ENCODE measurements around the gene EFCAB6. TPM values are rescaled to one million over a fixed set of nuclear protein-coding genes. Genes with fewer than 3 reads are reported as not detected.

EFCAB6 gene
- total RNA-seq, 1 experiment from 2014 or later, result not detected

DNA sequence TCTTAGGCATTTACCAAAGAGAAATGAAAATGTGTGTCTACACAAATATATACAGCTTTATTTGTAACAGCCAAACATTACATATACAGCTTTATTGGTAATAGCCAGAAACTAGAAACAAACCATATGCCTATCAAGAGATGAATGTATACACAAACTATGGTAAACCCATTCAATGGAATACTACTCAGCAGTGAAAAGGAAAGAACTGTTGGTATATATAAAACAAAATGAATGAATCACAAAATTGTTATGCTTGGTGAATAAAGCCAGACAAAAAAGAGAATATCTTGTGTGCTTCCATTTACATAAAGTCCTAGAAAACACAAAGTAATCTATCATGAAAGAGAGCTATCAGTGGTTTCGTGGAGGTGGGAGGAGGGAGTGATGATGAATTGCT, 142.9 kb downstream of the EFCAB6 start:
- H3K9me3 Mint-ChIP-seq (ENCODE audit: unreplicated experiment), result no peaks in the 10 kb centered on the region
- H3K27ac Mint-ChIP-seq (ENCODE audit: unreplicated experiment), result no peak overlapping the region
- no peaks in the 10 kb centered on the region for H3K9me3 ChIP-seq
- H3K36me3 Mint-ChIP-seq (ENCODE audit: insufficient read depth, unreplicated experiment), result no peaks in the 10 kb centered on the region
- BruUV-seq (replicated peaks), result no TSS peak
- no peaks in the 10 kb centered on the region for H3K27me3 ChIP-seq (replicated peaks; ENCODE audit: control insufficient read depth, insufficient read depth, low read length)
- no peak for DNase-seq
- H3K4me3 ChIP-seq (ENCODE audit: low read depth, low read length), result no peak overlapping the region
- H3K27me3 Mint-ChIP-seq (ENCODE audit: insufficient read depth, unreplicated experiment), result peaks cover 11% of the 10 kb centered on the region
- POLR2A ChIA-PET, result no interaction called here
- H3K4me1 ChIP-seq, result no peaks in the 10 kb centered on the region
- TF ChIP-seq, protein P1, sequence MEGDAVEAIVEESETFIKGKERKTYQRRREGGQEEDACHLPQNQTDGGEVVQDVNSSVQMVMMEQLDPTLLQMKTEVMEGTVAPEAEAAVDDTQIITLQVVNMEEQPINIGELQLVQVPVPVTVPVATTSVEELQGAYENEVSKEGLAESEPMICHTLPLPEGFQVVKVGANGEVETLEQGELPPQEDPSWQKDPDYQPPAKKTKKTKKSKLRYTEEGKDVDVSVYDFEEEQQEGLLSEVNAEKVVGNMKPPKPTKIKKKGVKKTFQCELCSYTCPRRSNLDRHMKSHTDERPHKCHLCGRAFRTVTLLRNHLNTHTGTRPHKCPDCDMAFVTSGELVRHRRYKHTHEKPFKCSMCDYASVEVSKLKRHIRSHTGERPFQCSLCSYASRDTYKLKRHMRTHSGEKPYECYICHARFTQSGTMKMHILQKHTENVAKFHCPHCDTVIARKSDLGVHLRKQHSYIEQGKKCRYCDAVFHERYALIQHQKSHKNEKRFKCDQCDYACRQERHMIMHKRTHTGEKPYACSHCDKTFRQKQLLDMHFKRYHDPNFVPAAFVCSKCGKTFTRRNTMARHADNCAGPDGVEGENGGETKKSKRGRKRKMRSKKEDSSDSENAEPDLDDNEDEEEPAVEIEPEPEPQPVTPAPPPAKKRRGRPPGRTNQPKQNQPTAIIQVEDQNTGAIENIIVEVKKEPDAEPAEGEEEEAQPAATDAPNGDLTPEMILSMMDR (IDR thresholded peaks at IDR 0.05; ENCODE audit: insufficient read depth in 1 of 2, low read depth in 1 of 2, low read length in 1 of 2, severe bottlenecking in 1 of 2, unreplicated experiment in 1 of 2), result no peak
- CTCF ChIA-PET, result no interaction called here
- intact Hi-C loops (cut with micrococcal nuclease; ENCODE audit: unreplicated experiment), result no loop called here
- H3K4me3 Mint-ChIP-seq (ENCODE audit: unreplicated experiment), result no peak overlapping the region
- H3K36me3 ChIP-seq (ENCODE audit: control insufficient read depth, insufficient read depth, low read length), result no peaks in the 10 kb centered on the region
- no peaks in the 10 kb centered on the region for H3K4me1 Mint-ChIP-seq (ENCODE audit: low read depth, unreplicated experiment)

DNA sequence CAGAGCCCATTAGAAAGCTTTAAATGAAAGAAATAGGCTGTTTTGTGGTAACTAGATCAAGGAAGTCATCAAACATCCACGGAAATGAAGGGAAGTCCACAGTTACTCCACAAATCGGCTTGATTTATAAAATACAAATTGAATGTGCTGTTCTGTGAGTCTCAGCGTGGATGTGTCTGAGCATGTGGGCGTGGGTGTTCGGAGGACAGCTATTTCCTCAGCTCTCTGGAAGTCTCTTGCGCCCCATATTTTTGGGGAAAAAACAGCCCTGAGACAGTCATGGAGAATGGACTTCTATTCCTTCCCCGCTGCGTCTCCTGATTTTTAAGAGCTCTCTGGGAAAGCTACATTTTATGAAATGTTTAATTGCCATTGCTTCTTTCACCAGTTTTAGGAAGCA, 144.4 kb downstream of the EFCAB6 start:
- peaks cover 15% of the 10 kb centered on the region for H3K27me3 Mint-ChIP-seq (ENCODE audit: insufficient read depth, unreplicated experiment)

DNA sequence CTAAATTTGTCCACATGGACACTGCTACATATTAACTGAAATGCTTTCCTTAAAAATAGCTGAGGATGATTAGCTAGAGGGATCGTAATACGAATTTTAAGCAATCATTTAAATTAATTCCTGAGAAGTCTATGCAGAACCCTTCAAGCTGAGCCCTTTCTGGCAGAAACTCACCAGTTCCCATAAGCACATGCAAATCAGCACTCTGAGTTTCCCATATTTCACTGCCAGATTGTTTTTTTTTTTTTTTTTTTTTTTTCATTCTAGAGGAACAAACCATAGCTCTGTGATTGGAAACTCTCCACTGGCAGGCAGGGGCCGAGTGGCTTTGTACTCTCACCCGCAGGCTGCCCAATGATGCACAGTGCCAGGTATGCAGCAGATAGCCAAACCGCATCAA, 145.6 kb downstream of the EFCAB6 start:
- intact Hi-C loops (cut with micrococcal nuclease; ENCODE audit: unreplicated experiment), result no loop called here
- TF ChIP-seq, protein P1 (IDR thresholded peaks at IDR 0.05; ENCODE audit: insufficient read depth in 1 of 2, low read depth in 1 of 2, low read length in 1 of 2, severe bottlenecking in 1 of 2, unreplicated experiment in 1 of 2), result no peak
- Mint-ChIP-seq H3K9me3 (ENCODE audit: unreplicated experiment) (no peaks in the 10 kb centered on the region), H3K36me3 (ENCODE audit: insufficient read depth, unreplicated experiment) (no peaks in the 10 kb centered on the region), H3K27ac (ENCODE audit: unreplicated experiment) (no peak overlapping the region), H3K4me1 (ENCODE audit: low read depth, unreplicated experiment) (no peaks in the 10 kb centered on the region), H3K27me3 (ENCODE audit: insufficient read depth, unreplicated experiment) (peaks cover 14% of the 10 kb centered on the region), H3K4me3 (ENCODE audit: unreplicated experiment) (no peak overlapping the region)
- CTCF ChIA-PET, result no interaction called here
- Histone ChIP-seq H3K4me1 (no peaks in the 10 kb centered on the region), H3K4me3 (ENCODE audit: low read depth, low read length) (no peak overlapping the region), H3K9me3 (no peaks in the 10 kb centered on the region), H3K36me3 (ENCODE audit: control insufficient read depth, insufficient read depth, low read length) (no peaks in the 10 kb centered on the region), H3K27me3 (replicated peaks; ENCODE audit: control insufficient read depth, insufficient read depth, low read length) (no peaks in the 10 kb centered on the region)
- POLR2A ChIA-PET, result interaction anchor here (0.6 kb wide), 1 partner anchor 10 kb away, joined by 4 read pairs; no protein-coding TSS in a partner anchor
- BruUV-seq (replicated peaks), result no TSS peak
- DNase-seq, result no peak

More for the DNA sequence above, 144.4 kb downstream of the EFCAB6 start:
- no peak for DNase-seq
- H3K27me3 ChIP-seq (replicated peaks; ENCODE audit: control insufficient read depth, insufficient read depth, low read length), result no peaks in the 10 kb centered on the region
- TF ChIP-seq, protein P1 (IDR thresholded peaks at IDR 0.05; ENCODE audit: insufficient read depth in 1 of 2, low read depth in 1 of 2, low read length in 1 of 2, severe bottlenecking in 1 of 2, unreplicated experiment in 1 of 2), result no peak
- Mint-ChIP-seq H3K36me3 (ENCODE audit: insufficient read depth, unreplicated experiment) (no peaks in the 10 kb centered on the region), H3K4me3 (ENCODE audit: unreplicated experiment) (no peak overlapping the region), H3K27ac (ENCODE audit: unreplicated experiment) (no peak overlapping the region), H3K9me3 (ENCODE audit: unreplicated experiment) (no peaks in the 10 kb centered on the region), H3K4me1 (ENCODE audit: low read depth, unreplicated experiment) (no peaks in the 10 kb centered on the region)
- H3K4me1 ChIP-seq, result no peaks in the 10 kb centered on the region
- no TSS peak for BruUV-seq (replicated peaks)
- POLR2A ChIA-PET, result no interaction called here
- no peaks in the 10 kb centered on the region for H3K9me3 ChIP-seq
- intact Hi-C loops (cut with micrococcal nuclease; ENCODE audit: unreplicated experiment), result no loop called here
- no peaks in the 10 kb centered on the region for H3K36me3 ChIP-seq (ENCODE audit: control insufficient read depth, insufficient read depth, low read length)
- CTCF ChIA-PET, result no interaction called here
- no peak overlapping the region for H3K4me3 ChIP-seq (ENCODE audit: low read depth, low read length)

Measured in Caco-2 (cell line).